ENCODE data around the gene GOT1.

Gene GOT1

GRCh38 chr10:99432881-99433280 is 2.5 kb upstream of the GOT1 start:
- DNase-seq: no peak

- no peak for DNase-seq
These were observed 1.6 kb upstream of the GOT1 start for GRCh38 chr10:99432047-99432446.

GRCh38 chr10:99431190-99431760 is 851 bp upstream of the GOT1 start:
- peak; percentile 26 for DNase-seq

GRCh38 chr10:99430116-99430450 is 341 bp downstream of the GOT1 start:
- DNase-seq: no peak

- no peak for DNase-seq
These were observed 818 bp downstream of the GOT1 start for GRCh38 chr10:99429517-99430095.

GRCh38 chr10:99427566-99428190 is 2.7 kb downstream of the GOT1 start:
- DNase-seq: no peak

- no peak for DNase-seq
These were observed 3.7 kb downstream of the GOT1 start for GRCh38 chr10:99426689-99427088.

- DNase-seq: peak; percentile 71
These were observed 5.2 kb downstream of the GOT1 start for GRCh38 chr10:99425204-99425603.

- DNase-seq: no peak
These were observed 5.8 kb downstream of the GOT1 start for GRCh38 chr10:99424656-99425055.

GRCh38 chr10:99422529-99423096 is 7.8 kb downstream of the GOT1 start:
- no peak for DNase-seq

- DNase-seq: no peak
These were observed 9.1 kb downstream of the GOT1 start for GRCh38 chr10:99421233-99421739.

- no peak for DNase-seq
These were observed 10.7 kb downstream of the GOT1 start for GRCh38 chr10:99419688-99420087.

GRCh38 chr10:99418910-99419624 is 11.4 kb downstream of the GOT1 start:
- no peak for DNase-seq

GRCh38 chr10:99412099-99412498 is 18.3 kb downstream of the GOT1 start:
- DNase-seq: no peak

GRCh38 chr10:99411546-99411945 is 18.9 kb downstream of the GOT1 start:
- no peak for DNase-seq

GRCh38 chr10:99410876-99411275 is 19.5 kb downstream of the GOT1 start:
- DNase-seq: no peak

GRCh38 chr10:99410146-99410545 is 20.3 kb downstream of the GOT1 start:
- DNase-seq: no peak

GRCh38 chr10:99406149-99406548 is 24.3 kb downstream of the GOT1 start:
- no peak for DNase-seq

- peak; percentile 79 for DNase-seq
These were observed 26.8 kb downstream of the GOT1 start for GRCh38 chr10:99403674-99404073.

- DNase-seq: no peak
These were observed 30.8 kb downstream of the GOT1 start for GRCh38 chr10:99399664-99400063.

GRCh38 chr10:99396471-99396870 is 34.0 kb downstream of the GOT1 start:
- DNase-seq: no peak

- no peak for DNase-seq
These were observed 34.5 kb downstream of the GOT1 start for GRCh38 chr10:99395750-99396445.
